Motor neuron (in vitro differentiated cells): ENCODE measurements around the gene VWDE. TPM values are rescaled to one million over a fixed set of nuclear protein-coding genes. Genes with fewer than 3 reads are reported as not detected.
A peak's percentile ranks its signal among the peaks of the same experiment; 100 is the strongest.

ENCODE experiments used
- ATAC-seq, 8 experiments: fragments of 200-7000 bp; cut with Tn5 transposase; replicated peaks in 6 of 8; 2 replicates each; pipeline ENCODE4 v1.8.0; 2021; ENCODE audit warnings: mild to moderate bottlenecking in 8 of 8, moderate library complexity in 8 of 8
- H3K27ac ChIP-seq, 2 donors: fragments of 250-450 bp; sonication (Bioruptor Pico); 2 replicates each; pipeline ENCODE4 v1.9.0; 2021; ENCODE audit warnings: antibody characterized with exemption in 2 of 2, mild to moderate bottlenecking in 2 of 2, moderate library complexity in 1 of 2
- H3K4me1 ChIP-seq, 2 donors: fragments of 250-450 bp; sonication (Bioruptor Pico); replicated peaks in 1 of 2; 2 replicates each; pipeline ENCODE4 v1.6.1; 2021; ENCODE audit warnings: antibody characterized with exemption in 2 of 2, mild to moderate bottlenecking in 2 of 2, moderate library complexity in 1 of 2
- H3K4me3 ChIP-seq, 5 donors: fragments of 250-450 bp; sonication (Bioruptor Pico); 2 replicates each; pipeline ENCODE4 v1.9.0; 2021; ENCODE audit warnings: antibody characterized with exemption in 5 of 5, mild to moderate bottlenecking in 5 of 5, moderate library complexity in 4 of 5
- WGBS, 10 experiments: fragments of 450-650 bp; shearing (Covaris generic); methylation state at CpG; one replicate each; pipeline ENCODE4 v1.0.0; 2022; 5-methylcytosine and 5-hydroxymethylcytosine counted together
- in situ Hi-C, 9 experiments: fragments of 400-800 bp; cut with MboI; loops; one replicate each; pipeline ENCODE4 v1.15.0; 2021; ENCODE audit warnings: low sequenced_read_pairs in 9 of 9, low pct_unique_long_range_greater_than_20kb in 2 of 9; ENCODE audit not compliant: unreplicated experiment in 9 of 9
- total RNA-seq, 8 experiments: library from RNA; unstranded; fragments of 300-600 nt; gene quantifications; 2 replicates each; pipeline versions ENCODE4 v1.2.3 to v1.2.4, GENCODE V29; 2022

VWDE gene
- total RNA-seq, 8 experiments from 2014 or later, result 0.16 to 1.4 (median 0.82) TPM; not detected in 1

- 0 to 100% (median 57%) methylated on average over 2 to 5 of the region's 5 CpGs for WGBS, 10 experiments
- in situ Hi-C loops, result loop anchor here in 1 of 9 experiments (25.0 kb wide), 1 partner anchor 95 kb away; no protein-coding TSS in a partner anchor
- Histone ChIP-seq H3K4me3 (no peak overlapping the region), H3K27ac (no peak overlapping the region), H3K4me1 (peaks cover 0 to 4% of the 10 kb centered on the region in 2 donors)
- no peak for ATAC-seq
Observed at GRCh38 chr7:12391922-12392615, 11.6 kb downstream of the VWDE start.

- Histone ChIP-seq H3K4me1 (peaks cover 13 to 30% of the 10 kb centered on the region in 2 donors), H3K4me3 (no peak overlapping the region), H3K27ac (no peak overlapping the region)
- WGBS, 10 experiments, result 0 to 100% (median 20%) methylated on average over 1 of the region's 1 CpG; no CpG with 5 or more reads in 3 of the 10 experiments
- peak in 5 of 8 experiments; percentile 46 to 86 (median 78) for ATAC-seq
- in situ Hi-C loops, result loop anchor here in 1 of 9 experiments (25.0 kb wide), 1 partner anchor 98 kb away; no protein-coding TSS in a partner anchor
Observed at GRCh38 chr7:12389089-12389700, 14.5 kb downstream of the VWDE start.

- in situ Hi-C loops, result loop anchor here in 1 of 9 experiments (25.0 kb wide), 1 partner anchor 101 kb away; no protein-coding TSS in a partner anchor
- Histone ChIP-seq H3K4me1 (peaks cover 13 to 30% of the 10 kb centered on the region in 2 donors), H3K27ac (peak overlapping the region; percentile 67 to 87), H3K4me3 (no peak overlapping the region)
- ATAC-seq, result peak in 5 of 8 experiments; percentile 75 to 90 (median 79)
- 24 to 85% (median 61%) methylated on average over 3 to 5 of the region's 5 CpGs; no CpG with 5 or more reads in 2 of the 10 experiments for WGBS, 10 experiments
Observed at GRCh38 chr7:12386313-12386740, 17.3 kb downstream of the VWDE start.

GRCh38 chr7:12385364-12385786 is 18.3 kb downstream of the VWDE start:
- peak in 5 of 8 experiments; percentile 58 to 75 (median 63) for ATAC-seq
- Histone ChIP-seq H3K4me1 (peaks cover 13 to 30% of the 10 kb centered on the region in 2 donors), H3K4me3 (no peak overlapping the region), H3K27ac (peak overlapping the region in 1 of 2 donors; percentile 14)
- 0 to 31% (median 3%) methylated on average over 1 to 2 of the region's 2 CpGs for whole genome bisulfite sequencing, 10 experiments
- in situ Hi-C loops, result loop anchor here in 1 of 9 experiments (25.0 kb wide), 1 partner anchor 102 kb away; no protein-coding TSS in a partner anchor

GRCh38 chr7:12383377-12383776 is 20.3 kb downstream of the VWDE start:
- Histone ChIP-seq H3K4me3 (no peak overlapping the region), H3K4me1 (peaks cover 13 to 30% of the 10 kb centered on the region in 2 donors), H3K27ac (no peak overlapping the region)
- in situ Hi-C loops, result loop anchor here in 1 of 9 experiments (25.0 kb wide), 1 partner anchor 104 kb away; no protein-coding TSS in a partner anchor
- 26 to 100% (median 90%) methylated on average over 2 to 3 of the region's 3 CpGs for WGBS, 10 experiments
- no peak for ATAC-seq

- H3K27ac ChIP-seq, result no peak overlapping the region
- in situ Hi-C loops, result loop anchor here in 1 of 9 experiments (25.0 kb wide), 1 partner anchor 109 kb away; no protein-coding TSS in a partner anchor
- 0 to 94% (median 63%) methylated on average over 1 to 2 of the region's 2 CpGs; no CpG with 5 or more reads in 3 of the 10 experiments for WGBS, 10 experiments
- no peaks in the 10 kb centered on the region for H3K4me1 ChIP-seq
- ATAC-seq, result no peak
- H3K4me3 ChIP-seq, result no peak overlapping the region
Observed at GRCh38 chr7:12378389-12378788, 25.3 kb downstream of the VWDE start.

- no peak overlapping the region for H3K27ac ChIP-seq
- in situ Hi-C loops, result loop anchor here in 1 of 9 experiments (25.0 kb wide), 1 partner anchor 110 kb away; no protein-coding TSS in a partner anchor
- WGBS, 10 experiments, result 3 to 93% (median 75%) methylated on average over 2 to 5 of the region's 5 CpGs
- no peaks in the 10 kb centered on the region for H3K4me1 ChIP-seq
- no peak overlapping the region for H3K4me3 ChIP-seq
- ATAC-seq, result no peak
Observed at GRCh38 chr7:12377406-12377805, 26.3 kb downstream of the VWDE start.

- Histone ChIP-seq H3K4me1 (no peaks in the 10 kb centered on the region), H3K4me3 (no peak overlapping the region), H3K27ac (no peak overlapping the region)
- 26 to 92% (median 65%) methylated on average over 3 to 5 of the region's 5 CpGs for WGBS, 10 experiments
- in situ Hi-C loops, result no loop called here
- ATAC-seq, result no peak
Observed at GRCh38 chr7:12373580-12374263, 29.9 kb downstream of the VWDE start.

GRCh38 chr7:12370249-12370648 is 33.4 kb downstream of the VWDE start:
- Histone ChIP-seq H3K4me3 (no peak overlapping the region), H3K27ac (no peak overlapping the region), H3K4me1 (no peaks in the 10 kb centered on the region)
- WGBS, 10 experiments, result 9 to 96% (median 91%) methylated on average over 1 to 7 of the region's 7 CpGs; no CpG with 5 or more reads in 1 of the 10 experiments
- ATAC-seq, result no peak
- in situ Hi-C loops, result no loop called here

- Histone ChIP-seq H3K27ac (no peak overlapping the region), H3K4me1 (no peaks in the 10 kb centered on the region), H3K4me3 (no peak overlapping the region)
- in situ Hi-C loops, result no loop called here
- WGBS, 10 experiments, result 43 to 97% (median 79%) methylated on average over 1 to 6 of the region's 6 CpGs; no CpG with 5 or more reads in 2 of the 10 experiments
- ATAC-seq, result no peak
Observed at GRCh38 chr7:12369756-12370155, 33.9 kb downstream of the VWDE start.

GRCh38 chr7:12369072-12369471 is 34.6 kb downstream of the VWDE start:
- in situ Hi-C loops, result no loop called here
- no peak overlapping the region for H3K27ac ChIP-seq
- H3K4me1 ChIP-seq, result no peaks in the 10 kb centered on the region
- H3K4me3 ChIP-seq, result no peak overlapping the region
- no peak for ATAC-seq

GRCh38 chr7:12360948-12361347 is 42.7 kb downstream of the VWDE start:
- H3K4me1 ChIP-seq, result no peaks in the 10 kb centered on the region
- 0 to 100% (median 42%) methylated on average over 1 to 2 of the region's 2 CpGs; no CpG with 5 or more reads in 1 of the 10 experiments for WGBS, 10 experiments
- no peak overlapping the region for H3K27ac ChIP-seq
- H3K4me3 ChIP-seq, result no peak overlapping the region
- in situ Hi-C loops, result no loop called here
- no peak for ATAC-seq

GRCh38 chr7:12358694-12359093 is 45.0 kb downstream of the VWDE start:
- Histone ChIP-seq H3K4me1 (no peaks in the 10 kb centered on the region), H3K27ac (no peak overlapping the region), H3K4me3 (no peak overlapping the region)
- in situ Hi-C loops, result no loop called here
- ATAC-seq, result no peak
